Esophagus mucosa (tissue), 1 donor: ENCODE measurements around the gene TBC1D2B. TPM values are rescaled to one million over a fixed set of nuclear protein-coding genes. Genes with fewer than 3 reads are reported as not detected.
"Not testable (repeated sequence)": the region's sequence is repeated elsewhere in the genome, so short reads cannot be mapped to it uniquely, and the experiment has no call there.

Experiments used
- ATAC-seq: fragments of 200-7000 bp; cut with Tn5 transposase; one replicate; pipeline ENCODE4 v1.9.1; 2020
- total RNA-seq: library from RNA; stranded (reverse); gene quantifications from one replicate; pipeline ENCODE4 v1.2.4, GENCODE V29; 2023
- donor health status: DM: yes; HTN: yes; CAD: no.

TBC1D2B gene
- total RNA-seq, 1 donor from 2014 or later: 18.6 TPM

GRCh38 chr15:77999486-77999885, 78.0 kb downstream of the TBC1D2B start:
- ATAC-seq: no peak

- ATAC-seq: no peak
Observed at GRCh38 chr15:77998592-77998991, 78.9 kb downstream of the TBC1D2B start.

- ATAC-seq: not testable (repeated sequence)
Observed at GRCh38 chr15:77997761-77998554, 79.6 kb downstream of the TBC1D2B start.

- not testable (repeated sequence) for ATAC-seq
Observed at GRCh38 chr15:77997221-77997620, 80.3 kb downstream of the TBC1D2B start.

- not testable (repeated sequence) for ATAC-seq
Observed at GRCh38 chr15:77996713-77997171, 80.8 kb downstream of the TBC1D2B start.

- ATAC-seq: not testable (repeated sequence)
Observed at GRCh38 chr15:77996226-77996625, 81.3 kb downstream of the TBC1D2B start.

GRCh38 chr15:77995537-77995918, 82.0 kb downstream of the TBC1D2B start:
- not testable (repeated sequence) for ATAC-seq

GRCh38 chr15:77994893-77995536, 82.5 kb downstream of the TBC1D2B start:
- ATAC-seq: peak; percentile 51

GRCh38 chr15:77993970-77994693, 83.4 kb downstream of the TBC1D2B start:
- ATAC-seq: peak; percentile 92

- peak; percentile 22 for ATAC-seq
Observed at GRCh38 chr15:77993374-77993911, 84.1 kb downstream of the TBC1D2B start.

GRCh38 chr15:77992356-77993222, 84.9 kb downstream of the TBC1D2B start:
- no peak for ATAC-seq

GRCh38 chr15:77991658-77992201, 85.8 kb downstream of the TBC1D2B start:
- not testable (repeated sequence) for ATAC-seq

- ATAC-seq: no peak
Observed at GRCh38 chr15:77991029-77991406, 86.5 kb downstream of the TBC1D2B start.

- no peak for ATAC-seq
Observed at GRCh38 chr15:77989296-77990143, 88.0 kb downstream of the TBC1D2B start.

- ATAC-seq: peak; percentile 2
Observed at GRCh38 chr15:77988347-77989295, 88.9 kb downstream of the TBC1D2B start.

- peak; percentile 24 for ATAC-seq
Observed at GRCh38 chr15:77987765-77988136, 89.8 kb downstream of the TBC1D2B start.

GRCh38 chr15:77986891-77987764, 90.4 kb downstream of the TBC1D2B start:
- no peak for ATAC-seq

- ATAC-seq: no peak
Observed at GRCh38 chr15:77985931-77986480, 91.5 kb downstream of the TBC1D2B start.
